GM12892 (cell line): ENCODE data around the gene GLS2.

Source experiments
- POLR2A ChIP-seq: IDR thresholded peaks from 2 replicates; pipeline ENCODE4 v1.6.1; 2011; ENCODE audit warnings: low read depth, low read length, control low read depth
- POLR2AphosphoS5 ChIP-seq: IDR thresholded peaks from 2 replicates; pipeline ENCODE4 v1.6.1; 2011; ENCODE audit warnings: low read depth, low read length, control low read depth

DNA sequence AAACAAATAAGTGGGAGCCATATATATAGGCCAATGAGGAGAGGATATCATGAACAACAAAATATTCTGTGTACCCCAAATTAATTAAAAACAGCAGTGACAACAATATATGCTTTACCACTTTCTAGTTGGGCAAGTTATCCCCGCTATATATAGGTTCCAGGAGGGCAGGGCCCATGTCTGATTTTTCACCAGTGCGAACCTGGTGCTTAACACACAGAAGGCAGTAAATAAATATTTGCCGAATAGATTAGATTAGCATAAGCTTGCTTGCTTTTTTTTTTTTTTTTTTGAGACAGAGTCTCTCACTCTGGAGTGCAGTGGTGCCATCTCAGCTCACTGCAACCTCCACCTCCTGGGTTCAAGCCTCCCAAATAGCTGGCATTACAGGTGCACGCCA lies 30.1 kb downstream of the GLS2 start:
- TF ChIP-seq POLR2A, result no peak
- no peak for TF ChIP-seq POLR2AphosphoS5
